Measurements from ENCODE around the gene OTOL1. TPM values are rescaled to one million over a fixed set of nuclear protein-coding genes. Genes with fewer than 3 reads are reported as not detected.
A peak's percentile ranks its signal among the peaks of the same experiment; 100 is the strongest.
"Not testable (repeated sequence)": the region's sequence is repeated elsewhere in the genome, so short reads cannot be mapped to it uniquely, and the experiment has no call there.

OTOL1 gene
- total RNA-seq, 1 donor from 2014 or later: not detected

GRCh38 chr3:161489395-161489794 is 7.2 kb upstream of the OTOL1 start:
- H3K27me3 ChIP-seq (ENCODE audit: low read depth): no peaks in the 10 kb centered on the region
- TF ChIP-seq, protein P1, sequence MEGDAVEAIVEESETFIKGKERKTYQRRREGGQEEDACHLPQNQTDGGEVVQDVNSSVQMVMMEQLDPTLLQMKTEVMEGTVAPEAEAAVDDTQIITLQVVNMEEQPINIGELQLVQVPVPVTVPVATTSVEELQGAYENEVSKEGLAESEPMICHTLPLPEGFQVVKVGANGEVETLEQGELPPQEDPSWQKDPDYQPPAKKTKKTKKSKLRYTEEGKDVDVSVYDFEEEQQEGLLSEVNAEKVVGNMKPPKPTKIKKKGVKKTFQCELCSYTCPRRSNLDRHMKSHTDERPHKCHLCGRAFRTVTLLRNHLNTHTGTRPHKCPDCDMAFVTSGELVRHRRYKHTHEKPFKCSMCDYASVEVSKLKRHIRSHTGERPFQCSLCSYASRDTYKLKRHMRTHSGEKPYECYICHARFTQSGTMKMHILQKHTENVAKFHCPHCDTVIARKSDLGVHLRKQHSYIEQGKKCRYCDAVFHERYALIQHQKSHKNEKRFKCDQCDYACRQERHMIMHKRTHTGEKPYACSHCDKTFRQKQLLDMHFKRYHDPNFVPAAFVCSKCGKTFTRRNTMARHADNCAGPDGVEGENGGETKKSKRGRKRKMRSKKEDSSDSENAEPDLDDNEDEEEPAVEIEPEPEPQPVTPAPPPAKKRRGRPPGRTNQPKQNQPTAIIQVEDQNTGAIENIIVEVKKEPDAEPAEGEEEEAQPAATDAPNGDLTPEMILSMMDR (IDR thresholded peaks at IDR 0.05): no peak
- H3K4me1 ChIP-seq: peaks cover 4% of the 10 kb centered on the region
- no peaks in the 10 kb centered on the region for H3K36me3 ChIP-seq
- no peak overlapping the region for H3K27ac ChIP-seq
- intact Hi-C loops (cut with DNase I): no loop called here
- no peaks in the 10 kb centered on the region for H3K9me3 ChIP-seq
- no peak overlapping the region for H3K4me3 ChIP-seq
- ATAC-seq (peak; percentile 13 to 30), DNase-seq (no peak)

DNA sequence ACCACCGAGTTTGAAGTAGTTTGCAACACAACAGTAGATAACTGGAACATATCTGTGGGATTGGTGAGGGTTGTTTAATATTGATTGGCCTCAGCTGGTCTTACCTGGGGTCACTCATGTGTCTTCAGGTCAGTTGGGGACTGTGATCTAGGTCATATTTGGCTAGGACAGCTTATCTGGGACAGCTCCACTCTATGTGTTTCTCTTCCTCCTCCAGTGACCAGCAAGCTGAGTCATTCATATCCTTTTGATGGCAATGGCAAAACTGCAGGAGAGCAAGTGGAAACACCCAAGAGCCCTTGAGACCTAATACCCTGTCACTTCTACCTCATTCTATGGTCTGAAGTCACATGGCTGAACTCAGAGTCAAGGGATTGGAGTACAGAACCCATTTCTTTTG is 5.8 kb upstream of the OTOL1 start:
- H3K27ac ChIP-seq; H3K9me3 ChIP-seq; DNase-seq; H3K27me3 ChIP-seq (ENCODE audit: low read depth); H3K4me1 ChIP-seq; intact Hi-C loops (cut with DNase I); H3K36me3 ChIP-seq; H3K4me3 ChIP-seq: not testable (repeated sequence)
- ATAC-seq: peak; percentile 60 to 80

- Histone ChIP-seq H3K9me3 (no peaks in the 10 kb centered on the region), H3K36me3 (no peaks in the 10 kb centered on the region), H3K27me3 (ENCODE audit: low read depth) (no peaks in the 10 kb centered on the region), H3K27ac (no peak overlapping the region), H3K4me1 (peaks cover 9% of the 10 kb centered on the region), H3K4me3 (no peak overlapping the region)
- intact Hi-C loops (cut with DNase I): no loop called here
- TF ChIP-seq, protein P1 (IDR thresholded peaks at IDR 0.05): no peak
- ATAC-seq (no peak), DNase-seq (no peak)
These were observed 1.8 kb downstream of the OTOL1 start for GRCh38 chr3:161498259-161498921.

DNA sequence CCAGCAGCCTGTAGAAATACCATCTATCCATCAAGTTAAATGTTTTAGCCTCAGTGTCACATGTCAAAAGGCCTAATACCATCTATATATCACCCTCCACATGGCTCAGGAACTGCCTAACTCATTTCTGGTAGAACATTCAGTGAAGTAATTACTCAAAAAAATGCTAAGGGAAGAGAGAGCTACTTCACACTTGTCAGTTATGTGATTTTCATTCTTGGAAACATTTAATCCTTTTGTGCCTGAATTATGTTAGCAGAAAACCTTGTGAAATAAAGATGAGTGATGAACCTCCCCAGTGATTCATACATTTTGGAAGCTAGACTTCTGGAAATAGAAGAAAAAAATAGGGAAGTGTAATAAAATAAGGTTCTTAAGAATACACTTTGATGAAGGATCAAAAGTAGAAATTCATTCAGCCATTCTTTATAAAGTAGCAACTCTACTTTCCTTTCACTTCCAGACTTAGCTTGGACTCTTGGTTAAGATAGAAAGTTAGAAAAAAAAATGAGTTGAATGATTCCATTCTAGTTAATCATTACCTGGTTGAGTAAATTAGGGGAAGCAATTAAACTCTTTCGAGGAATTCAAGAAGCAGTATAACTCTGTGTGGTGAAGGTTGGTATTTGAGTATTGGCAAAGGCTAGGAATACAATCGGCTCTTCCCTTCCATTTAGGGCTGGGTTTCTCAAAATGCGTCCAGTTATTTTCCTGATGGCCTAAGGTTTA is 3.6 kb downstream of the OTOL1 start:
- Histone ChIP-seq H3K9me3 (no peaks in the 10 kb centered on the region), H3K4me1 (peaks cover 9% of the 10 kb centered on the region), H3K36me3 (no peaks in the 10 kb centered on the region), H3K27ac (no peak overlapping the region), H3K4me3 (no peak overlapping the region), H3K27me3 (ENCODE audit: low read depth) (no peaks in the 10 kb centered on the region)
- TF ChIP-seq, protein P1 (IDR thresholded peaks at IDR 0.05): no peak
- no peak for DNase-seq
- ATAC-seq: peak in 1 of 2 donors; percentile 42
- intact Hi-C loops (cut with DNase I): no loop called here

DNA sequence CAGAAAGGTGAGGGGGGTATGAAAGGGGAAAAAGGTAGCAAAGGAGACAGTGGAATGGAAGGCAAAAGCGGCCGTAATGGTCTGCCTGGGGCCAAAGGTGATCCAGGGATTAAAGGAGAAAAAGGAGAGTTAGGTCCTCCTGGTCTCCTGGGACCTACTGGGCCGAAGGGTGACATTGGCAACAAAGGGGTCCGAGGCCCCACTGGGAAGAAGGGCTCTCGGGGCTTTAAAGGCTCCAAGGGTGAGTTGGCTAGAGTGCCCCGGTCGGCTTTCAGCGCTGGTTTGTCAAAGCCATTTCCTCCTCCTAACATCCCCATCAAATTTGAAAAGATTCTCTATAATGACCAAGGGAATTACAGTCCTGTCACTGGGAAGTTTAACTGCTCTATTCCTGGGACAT is 6.7 kb downstream of the OTOL1 start:
- Histone ChIP-seq H3K27ac (no peak overlapping the region), H3K4me1 (peaks cover 9% of the 10 kb centered on the region), H3K9me3 (no peaks in the 10 kb centered on the region), H3K27me3 (ENCODE audit: low read depth) (no peaks in the 10 kb centered on the region), H3K36me3 (no peaks in the 10 kb centered on the region), H3K4me3 (no peak overlapping the region)
- intact Hi-C loops (cut with DNase I): no loop called here
- DNase-seq: no peak
- TF ChIP-seq, protein P1 (IDR thresholded peaks at IDR 0.05): no peak
- no peak for ATAC-seq

DNA sequence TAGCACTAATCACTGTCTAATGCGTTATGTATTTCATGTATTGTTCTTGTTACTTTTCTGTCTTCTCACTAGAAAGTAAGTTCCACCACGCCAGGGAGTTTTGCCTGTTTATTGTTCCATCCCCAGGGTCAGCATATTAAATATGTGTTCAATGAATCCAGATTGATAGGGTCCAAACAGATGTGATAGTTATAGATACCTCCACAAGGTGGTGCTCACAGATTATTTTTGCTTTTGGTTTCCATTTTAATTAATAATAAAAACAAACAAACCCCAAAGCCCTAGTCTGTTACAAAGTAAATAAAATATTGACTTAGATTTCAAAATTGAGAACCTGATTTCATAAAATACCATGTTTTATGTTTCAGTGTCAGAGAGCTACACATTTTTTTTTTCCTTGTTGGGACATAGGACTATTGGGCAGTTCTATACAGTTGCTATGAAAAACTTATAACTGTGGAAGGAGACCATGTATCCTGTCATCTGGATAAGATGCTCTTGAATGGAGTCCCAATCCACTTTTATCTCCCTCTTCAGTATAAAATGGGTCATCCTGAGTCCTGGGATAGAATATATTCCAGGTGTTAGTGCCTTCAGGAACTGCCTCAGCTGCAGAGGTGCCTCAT is 12.4 kb downstream of the OTOL1 start:
- no peaks in the 10 kb centered on the region for H3K27me3 ChIP-seq (ENCODE audit: low read depth)
- ATAC-seq (no peak), DNase-seq (no peak)

More for the DNA sequence above, 12.4 kb downstream of the OTOL1 start:
- TF ChIP-seq, protein P1 (IDR thresholded peaks at IDR 0.05): no peak
- no peaks in the 10 kb centered on the region for H3K9me3 ChIP-seq
- intact Hi-C loops (cut with DNase I): no loop called here
- H3K27ac ChIP-seq: no peak overlapping the region
- H3K4me1 ChIP-seq: no peaks in the 10 kb centered on the region
- H3K36me3 ChIP-seq: no peaks in the 10 kb centered on the region
- no peak overlapping the region for H3K4me3 ChIP-seq
